Esophagus squamous epithelium (tissue), 4 donors: ENCODE measurements around the gene CDH12.

Experiments
- CTCF ChIP-seq, 6 experiments: fragments of 450-650 bp in 4 of 6; fragments of 200-600 bp in 2 of 6; sonication (generic) in 2 of 6; IDR thresholded peaks; one replicate each; pipeline ENCODE4 v1.5.1; 2016 to 2019; ENCODE audit warnings: antibody characterized with exemption in 6 of 6, mild to moderate bottlenecking in 4 of 6, moderate library complexity in 4 of 6
- POLR2A ChIP-seq, 4 donors: fragments of 450-650 bp; IDR thresholded peaks; one replicate each; pipeline ENCODE4 v1.6.1; 2017; ENCODE audit warnings: antibody characterized with exemption in 4 of 4, mild to moderate bottlenecking in 4 of 4, moderate library complexity in 3 of 4

GRCh38 chr5:22314548-22314947 lies 538.6 kb downstream of the CDH12 start:
- TF ChIP-seq POLR2A (IDR thresholded peaks at IDR 0.05) (no peak), CTCF (IDR thresholded peaks at IDR 0.05) (no peak)
